ENCODE measurements around the gene LYRM4. TPM values are rescaled to one million over a fixed set of nuclear protein-coding genes. Genes with fewer than 3 reads are reported as not detected.
A peak's percentile ranks its signal among the peaks of the same experiment; 100 is the strongest.

Gene LYRM4
- total and polyA plus RNA-seq, 4 donors = 15.2 to 23.2 (median 19.1) TPM

DNA sequence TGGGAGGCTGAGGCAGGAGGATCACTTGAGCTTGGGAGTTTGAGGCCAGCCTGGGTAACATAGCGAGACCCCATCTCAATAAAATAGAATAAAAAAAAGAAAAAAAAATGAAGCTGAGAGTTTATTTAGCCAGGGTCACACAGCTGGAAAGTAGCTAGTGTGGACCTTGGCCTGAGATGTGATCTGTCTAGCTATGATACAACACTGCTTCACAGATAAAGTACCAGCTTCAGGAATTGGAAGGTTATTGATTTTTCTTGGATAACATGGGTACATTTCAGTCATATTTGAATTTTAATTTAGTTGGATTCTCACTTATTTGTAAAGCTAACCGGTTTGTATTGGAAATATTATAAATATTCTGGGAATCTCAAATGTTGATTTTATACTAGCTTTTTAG is 5.7 kb upstream of the LYRM4 start:
- Histone ChIP-seq H3K4me3 (no peak overlapping the region), H3K4me1 (ENCODE audit: control insufficient read depth in 5 of 5, insufficient read depth in 5 of 5, low read length in 5 of 5) (peaks cover 0 to 9% (median 0%) of the 10 kb centered on the region in 5 donors), H3K36me3 (ENCODE audit: control insufficient read depth in 4 of 4, insufficient read depth in 4 of 4, low read length in 4 of 4) (no peaks in the 10 kb centered on the region), H3K27ac (ENCODE audit: low read depth in 1 of 2, low read length in 1 of 2) (no peak overlapping the region), H3K9me3 (ENCODE audit: control insufficient read depth in 4 of 4, insufficient read depth in 3 of 4, low read length in 3 of 4) (no peaks in the 10 kb centered on the region), H3K9ac (ENCODE audit: insufficient read depth in 1 of 2, low read length in 2 of 2) (no peak overlapping the region), H3K27me3 (ENCODE audit: control insufficient read depth in 3 of 3, insufficient read depth in 3 of 3, low read length in 2 of 3) (no peaks in the 10 kb centered on the region)
- TF ChIP-seq, protein P1, sequence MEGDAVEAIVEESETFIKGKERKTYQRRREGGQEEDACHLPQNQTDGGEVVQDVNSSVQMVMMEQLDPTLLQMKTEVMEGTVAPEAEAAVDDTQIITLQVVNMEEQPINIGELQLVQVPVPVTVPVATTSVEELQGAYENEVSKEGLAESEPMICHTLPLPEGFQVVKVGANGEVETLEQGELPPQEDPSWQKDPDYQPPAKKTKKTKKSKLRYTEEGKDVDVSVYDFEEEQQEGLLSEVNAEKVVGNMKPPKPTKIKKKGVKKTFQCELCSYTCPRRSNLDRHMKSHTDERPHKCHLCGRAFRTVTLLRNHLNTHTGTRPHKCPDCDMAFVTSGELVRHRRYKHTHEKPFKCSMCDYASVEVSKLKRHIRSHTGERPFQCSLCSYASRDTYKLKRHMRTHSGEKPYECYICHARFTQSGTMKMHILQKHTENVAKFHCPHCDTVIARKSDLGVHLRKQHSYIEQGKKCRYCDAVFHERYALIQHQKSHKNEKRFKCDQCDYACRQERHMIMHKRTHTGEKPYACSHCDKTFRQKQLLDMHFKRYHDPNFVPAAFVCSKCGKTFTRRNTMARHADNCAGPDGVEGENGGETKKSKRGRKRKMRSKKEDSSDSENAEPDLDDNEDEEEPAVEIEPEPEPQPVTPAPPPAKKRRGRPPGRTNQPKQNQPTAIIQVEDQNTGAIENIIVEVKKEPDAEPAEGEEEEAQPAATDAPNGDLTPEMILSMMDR (IDR thresholded peaks at IDR 0.05; ENCODE audit: control extremely low read depth, extremely low read depth) = no peak
- 91 to 96% methylated on average over 2 of the region's 2 CpGs for WGBS, 2 donors
- DNase-seq (no peak), ATAC-seq (ENCODE audit: insufficient read depth, low FRiP score) (no peak)

- Histone ChIP-seq H3K9ac (ENCODE audit: insufficient read depth in 1 of 2, low read length in 2 of 2) (peak overlapping the region; percentile 12 to 99), H3K27me3 (ENCODE audit: control insufficient read depth in 3 of 3, insufficient read depth in 3 of 3, low read length in 2 of 3) (no peaks in the 10 kb centered on the region), H3K4me1 (ENCODE audit: control insufficient read depth in 5 of 5, insufficient read depth in 5 of 5, low read length in 5 of 5) (peaks cover 0 to 18% (median 4%) of the 10 kb centered on the region in 5 donors), H3K4me3 (peak overlapping the region; percentile 89), H3K36me3 (ENCODE audit: control insufficient read depth in 4 of 4, insufficient read depth in 4 of 4, low read length in 4 of 4) (no peaks in the 10 kb centered on the region), H3K9me3 (ENCODE audit: control insufficient read depth in 4 of 4, insufficient read depth in 3 of 4, low read length in 3 of 4) (no peaks in the 10 kb centered on the region), H3K27ac (ENCODE audit: low read depth in 1 of 2, low read length in 1 of 2) (peak overlapping the region; percentile 91 to 96)
- TF ChIP-seq, protein P1 (IDR thresholded peaks at IDR 0.05; ENCODE audit: control extremely low read depth, extremely low read depth) = no peak
- ATAC-seq (ENCODE audit: insufficient read depth, low FRiP score) = no peak
- WGBS, 2 donors = 0% methylated on average over 19 of the region's 19 CpGs
- peak in 1 of 3 donors; percentile 15 for DNase-seq
Observed at GRCh38 chr6:5261545-5262109, 877 bp upstream of the LYRM4 start.

DNA sequence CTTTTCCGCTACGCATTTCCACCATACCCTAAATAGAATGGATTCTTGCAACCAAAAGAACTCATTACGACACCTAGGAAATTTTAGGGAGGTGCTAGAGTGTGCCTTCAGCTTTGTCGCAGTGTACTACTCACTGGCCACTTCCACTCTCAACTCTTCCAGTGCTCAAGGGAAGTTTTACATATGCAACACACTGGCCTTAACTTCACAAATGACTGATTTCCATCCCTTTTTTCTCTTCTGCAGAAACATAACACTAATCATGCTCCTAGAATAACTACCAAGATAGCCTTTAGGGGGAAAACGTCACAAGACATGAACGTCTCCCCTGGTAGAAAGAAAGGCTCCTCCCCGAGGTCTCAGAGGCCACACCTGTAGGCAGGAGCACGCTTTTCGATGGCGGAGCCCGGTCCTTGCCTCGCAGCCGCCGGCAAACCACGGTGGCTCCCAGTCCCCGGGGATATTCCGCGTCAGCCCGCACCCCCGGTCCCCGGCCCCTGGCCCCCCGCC is 584 bp downstream of the LYRM4 start:
- 3% methylated on average over 22 of the region's 22 CpGs for WGBS, 2 donors
- TF ChIP-seq, protein P1 (IDR thresholded peaks at IDR 0.05; ENCODE audit: control extremely low read depth, extremely low read depth) = no peak
- peaks cover 0 to 18% (median 4%) of the 10 kb centered on the region in 5 donors for H3K4me1 ChIP-seq (ENCODE audit: control insufficient read depth in 5 of 5, insufficient read depth in 5 of 5, low read length in 5 of 5)
- H3K4me3 ChIP-seq = peak overlapping the region; percentile 55
- ATAC-seq (ENCODE audit: insufficient read depth, low FRiP score) (peak; percentile 55), DNase-seq (peak; percentile 51 to 56 (median 54))
- H3K9ac ChIP-seq (ENCODE audit: insufficient read depth in 1 of 2, low read length in 2 of 2) = peak overlapping the region; percentile 50 to 69
- no peaks in the 10 kb centered on the region for H3K27me3 ChIP-seq (ENCODE audit: control insufficient read depth in 3 of 3, insufficient read depth in 3 of 3, low read length in 2 of 3)
- peak overlapping the region; percentile 70 to 80 for H3K27ac ChIP-seq (ENCODE audit: low read depth in 1 of 2, low read length in 1 of 2)
- no peaks in the 10 kb centered on the region for H3K9me3 ChIP-seq (ENCODE audit: control insufficient read depth in 4 of 4, insufficient read depth in 3 of 4, low read length in 3 of 4)
- no peaks in the 10 kb centered on the region for H3K36me3 ChIP-seq (ENCODE audit: control insufficient read depth in 4 of 4, insufficient read depth in 4 of 4, low read length in 4 of 4)

Measured in lung (tissue), 12 donors.